ENCODE results near the gene DPF3. TPM values are rescaled to one million over a fixed set of nuclear protein-coding genes. Genes with fewer than 3 reads are reported as not detected.

The DPF3 gene
- total RNA-seq, 1 experiment from 2014 or later, result not detected

DNA sequence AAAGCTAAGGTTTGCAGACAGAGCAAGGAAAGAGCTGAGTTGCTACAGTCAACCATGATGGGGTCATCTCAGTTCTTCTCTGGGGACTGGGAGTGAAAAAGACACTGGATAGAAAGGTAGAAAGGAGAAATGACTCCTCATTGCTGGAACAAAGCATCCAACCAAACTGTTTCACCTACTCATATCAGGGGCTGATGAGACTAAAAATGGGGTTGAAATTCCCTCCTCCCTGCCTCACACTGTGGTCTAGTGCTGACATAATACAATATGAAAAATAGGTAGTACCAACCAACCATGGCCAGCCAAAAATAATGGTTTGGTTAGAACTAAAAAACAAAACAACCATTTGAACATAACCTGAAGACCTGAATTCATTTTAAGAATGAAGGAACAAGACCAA is 220.7 kb downstream of the DPF3 start:
- H3K4me1 ChIP-seq (replicated peaks; ENCODE audit: insufficient read depth), result no peaks in the 10 kb centered on the region
- ChIA-PET POLR2A (ENCODE audit: unreplicated experiment) (no interaction called here), CTCF (no interaction called here)
- no peak for DNase-seq
- intact Hi-C loops (cut with micrococcal nuclease; ENCODE audit: unreplicated experiment), result no loop called here
- H3K9me3 ChIP-seq (ENCODE audit: insufficient read depth, low read depth), result no peaks in the 10 kb centered on the region
- no peak overlapping the region for H3K4me2 ChIP-seq
- no peaks in the 10 kb centered on the region for H3K36me3 ChIP-seq (ENCODE audit: low read depth)
- H3K27me3 ChIP-seq (ENCODE audit: insufficient read depth, low read depth), result peaks cover 66% of the 10 kb centered on the region
- H2AFZ ChIP-seq, result no peak overlapping the region
- H3K4me3 ChIP-seq, result no peak overlapping the region
- BruUV-seq (replicated peaks), result no TSS peak
- no peaks in the 10 kb centered on the region for H3F3A ChIP-seq (ENCODE audit: insufficient read depth, low read depth)
- H3K9me2 ChIP-seq (ENCODE audit: insufficient read depth), result no peaks in the 10 kb centered on the region
- H4K20me1 ChIP-seq (ENCODE audit: insufficient read depth), result no peaks in the 10 kb centered on the region
- H3K79me2 ChIP-seq (ENCODE audit: low read depth), result no peaks in the 10 kb centered on the region
- no peak overlapping the region for H3K27ac ChIP-seq
- TF ChIP-seq EZH2 (IDR thresholded peaks at IDR 0.05; ENCODE audit: low read depth), result no peak
- TF ChIP-seq, protein P1, sequence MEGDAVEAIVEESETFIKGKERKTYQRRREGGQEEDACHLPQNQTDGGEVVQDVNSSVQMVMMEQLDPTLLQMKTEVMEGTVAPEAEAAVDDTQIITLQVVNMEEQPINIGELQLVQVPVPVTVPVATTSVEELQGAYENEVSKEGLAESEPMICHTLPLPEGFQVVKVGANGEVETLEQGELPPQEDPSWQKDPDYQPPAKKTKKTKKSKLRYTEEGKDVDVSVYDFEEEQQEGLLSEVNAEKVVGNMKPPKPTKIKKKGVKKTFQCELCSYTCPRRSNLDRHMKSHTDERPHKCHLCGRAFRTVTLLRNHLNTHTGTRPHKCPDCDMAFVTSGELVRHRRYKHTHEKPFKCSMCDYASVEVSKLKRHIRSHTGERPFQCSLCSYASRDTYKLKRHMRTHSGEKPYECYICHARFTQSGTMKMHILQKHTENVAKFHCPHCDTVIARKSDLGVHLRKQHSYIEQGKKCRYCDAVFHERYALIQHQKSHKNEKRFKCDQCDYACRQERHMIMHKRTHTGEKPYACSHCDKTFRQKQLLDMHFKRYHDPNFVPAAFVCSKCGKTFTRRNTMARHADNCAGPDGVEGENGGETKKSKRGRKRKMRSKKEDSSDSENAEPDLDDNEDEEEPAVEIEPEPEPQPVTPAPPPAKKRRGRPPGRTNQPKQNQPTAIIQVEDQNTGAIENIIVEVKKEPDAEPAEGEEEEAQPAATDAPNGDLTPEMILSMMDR (conservative IDR thresholded peaks at IDR 0.05), result no peak

DNA sequence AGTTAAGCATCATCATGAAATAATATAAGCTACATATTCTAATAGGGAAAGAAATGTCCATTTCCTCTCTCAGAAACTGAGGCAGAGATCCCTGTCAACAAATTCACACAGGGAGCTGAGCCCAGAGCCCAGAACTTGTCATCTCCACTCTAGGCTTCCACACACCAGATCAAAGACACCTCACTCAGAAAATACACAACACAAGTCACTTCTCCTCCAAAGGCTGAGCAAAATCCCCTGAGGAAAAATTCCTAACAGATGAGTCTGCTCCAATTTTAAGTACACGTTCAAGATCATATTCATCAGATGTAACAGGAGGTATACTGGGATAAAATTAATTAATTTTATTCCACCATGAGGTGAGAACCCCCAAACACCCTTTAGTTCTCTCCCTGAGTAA is 227.3 kb downstream of the DPF3 start:
- TF ChIP-seq, protein P1 (conservative IDR thresholded peaks at IDR 0.05), result no peak
- no peak for TF ChIP-seq EZH2 (IDR thresholded peaks at IDR 0.05; ENCODE audit: low read depth)
- no peaks in the 10 kb centered on the region for H3K36me3 ChIP-seq (ENCODE audit: low read depth)
- intact Hi-C loops (cut with micrococcal nuclease; ENCODE audit: unreplicated experiment), result no loop called here
- no peak overlapping the region for H3K4me2 ChIP-seq
- ChIA-PET CTCF (no interaction called here), POLR2A (ENCODE audit: unreplicated experiment) (no interaction called here)
- H2AFZ ChIP-seq, result no peak overlapping the region
- H3K4me1 ChIP-seq (replicated peaks; ENCODE audit: insufficient read depth), result no peaks in the 10 kb centered on the region
- peaks cover 24% of the 10 kb centered on the region; the same call in 1 of the 2 replicates for H3K27me3 ChIP-seq (ENCODE audit: insufficient read depth, low read depth)
- H3F3A ChIP-seq (ENCODE audit: insufficient read depth, low read depth), result no peaks in the 10 kb centered on the region
- H3K79me2 ChIP-seq (ENCODE audit: low read depth), result no peaks in the 10 kb centered on the region
- no peaks in the 10 kb centered on the region for H3K9me2 ChIP-seq (ENCODE audit: insufficient read depth)
- no TSS peak for BruUV-seq (replicated peaks)
- DNase-seq, result no peak
- H3K27ac ChIP-seq, result no peak overlapping the region
- no peak overlapping the region for H3K4me3 ChIP-seq
- H3K9me3 ChIP-seq (ENCODE audit: insufficient read depth, low read depth), result no peaks in the 10 kb centered on the region
- H4K20me1 ChIP-seq (ENCODE audit: insufficient read depth), result no peaks in the 10 kb centered on the region

DNA sequence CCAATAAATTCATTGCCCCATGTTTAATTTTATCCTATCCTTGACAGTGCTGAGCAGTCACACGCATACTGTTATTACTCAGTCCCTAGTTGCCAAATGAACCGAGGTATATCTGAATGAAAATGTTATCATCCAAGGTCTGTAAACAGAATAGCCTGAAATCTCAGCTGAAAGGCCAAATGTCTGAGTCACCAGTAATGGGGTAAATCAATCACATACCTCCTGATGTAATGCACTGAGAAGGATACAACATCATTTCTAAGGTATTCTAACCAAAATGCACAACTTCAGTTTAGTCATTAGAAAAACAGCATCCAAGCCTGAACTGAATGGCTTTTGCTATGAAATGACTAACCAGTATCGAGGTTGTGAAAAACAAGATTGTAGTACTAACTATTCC is 228.6 kb downstream of the DPF3 start:
- Histone ChIP-seq H3F3A (ENCODE audit: insufficient read depth, low read depth) (no peaks in the 10 kb centered on the region), H2AFZ (no peak overlapping the region), H3K4me1 (replicated peaks; ENCODE audit: insufficient read depth) (no peaks in the 10 kb centered on the region), H3K27ac (no peak overlapping the region), H3K9me2 (ENCODE audit: insufficient read depth) (no peaks in the 10 kb centered on the region), H3K4me2 (no peak overlapping the region), H3K27me3 (ENCODE audit: insufficient read depth, low read depth) (peaks cover 13% of the 10 kb centered on the region; the same call in 1 of the 2 replicates), H4K20me1 (ENCODE audit: insufficient read depth) (no peaks in the 10 kb centered on the region), H3K9me3 (ENCODE audit: insufficient read depth, low read depth) (no peaks in the 10 kb centered on the region), H3K36me3 (ENCODE audit: low read depth) (no peaks in the 10 kb centered on the region), H3K4me3 (no peak overlapping the region), H3K79me2 (ENCODE audit: low read depth) (no peaks in the 10 kb centered on the region)
- BruUV-seq (replicated peaks), result no TSS peak
- intact Hi-C loops (cut with micrococcal nuclease; ENCODE audit: unreplicated experiment), result no loop called here
- ChIA-PET POLR2A (ENCODE audit: unreplicated experiment) (no interaction called here), CTCF (no interaction called here)
- TF ChIP-seq EZH2 (IDR thresholded peaks at IDR 0.05; ENCODE audit: low read depth), result no peak
- TF ChIP-seq, protein P1 (conservative IDR thresholded peaks at IDR 0.05), result no peak
- DNase-seq, result no peak
